NCI-H1436 (cell line): Measurements from ENCODE around the gene FLNA.
"Not testable (repeated sequence)": the region's sequence is repeated elsewhere in the genome, so short reads cannot be mapped to it uniquely, and the experiment has no call there.

ENCODE experiments used
- DNase-seq: peaks from one replicate; lab custom pipeline; 2025; lab: John Stamatoyannopoulos, UW

Gene FLNA

GRCh38 chrX:154358829-154359228, 15.6 kb downstream of the FLNA start:
- no peak for DNase-seq

- no peak for DNase-seq
These were observed 16.4 kb downstream of the FLNA start for GRCh38 chrX:154358011-154358410.

GRCh38 chrX:154357205-154357604, 17.2 kb downstream of the FLNA start:
- DNase-seq = no peak

- no peak for DNase-seq
These were observed 17.8 kb downstream of the FLNA start for GRCh38 chrX:154356596-154356995.

GRCh38 chrX:154355776-154356140, 18.7 kb downstream of the FLNA start:
- DNase-seq = no peak

GRCh38 chrX:154355094-154355775, 19.2 kb downstream of the FLNA start:
- DNase-seq = no peak

- no peak for DNase-seq
These were observed 19.9 kb downstream of the FLNA start for GRCh38 chrX:154354516-154354915.

- no peak for DNase-seq
These were observed 20.4 kb downstream of the FLNA start for GRCh38 chrX:154354013-154354412.

- DNase-seq = no peak
These were observed 21.1 kb downstream of the FLNA start for GRCh38 chrX:154353172-154353843.

- no peak for DNase-seq
These were observed 22.0 kb downstream of the FLNA start for GRCh38 chrX:154352466-154352865.

GRCh38 chrX:154352012-154352401, 22.4 kb downstream of the FLNA start:
- no peak for DNase-seq

GRCh38 chrX:154351183-154352011, 23.0 kb downstream of the FLNA start:
- no peak for DNase-seq

- no peak for DNase-seq
These were observed 23.8 kb downstream of the FLNA start for GRCh38 chrX:154350429-154351182.

GRCh38 chrX:154349979-154350378, 24.5 kb downstream of the FLNA start:
- DNase-seq = no peak

GRCh38 chrX:154349359-154349935, 25.0 kb downstream of the FLNA start:
- DNase-seq = no peak

GRCh38 chrX:154348646-154349358, 25.6 kb downstream of the FLNA start:
- no peak for DNase-seq

- DNase-seq = no peak
These were observed 26.3 kb downstream of the FLNA start for GRCh38 chrX:154348114-154348531.

- DNase-seq = not testable (repeated sequence)
These were observed 30.8 kb downstream of the FLNA start for GRCh38 chrX:154343620-154344019.

GRCh38 chrX:154343063-154343462, 31.4 kb downstream of the FLNA start:
- not testable (repeated sequence) for DNase-seq

GRCh38 chrX:154341399-154342298, 32.8 kb downstream of the FLNA start:
- DNase-seq = not testable (repeated sequence)
